K562 (cell line): ENCODE data around the gene SELPLG. TPM values are rescaled to one million over a fixed set of nuclear protein-coding genes. Genes with fewer than 3 reads are reported as not detected.
A peak's percentile ranks its signal among the peaks of the same experiment; 100 is the strongest.

Source experiments
- ATAC-seq: fragments of 200-7000 bp; cut with Tn5 transposase; 3 replicates; pipeline ENCODE4 v1.9.1; 2020; ENCODE audit warnings: moderate library complexity
- BruUV-seq: library from RNA; stranded (reverse); fragments of 400-500 nt; replicated peaks from 2 replicates; lab custom pipeline; 2021; lab: Mats Ljungman, UMichigan
- CTCF ChIA-PET: fragments of 300-600 bp; formaldehyde crosslinking; extraction: SDS; loops from one replicate; lab custom pipeline; 2021; ENCODE audit warnings: low intra/inter-chr PET ratio; lab: Yijun Ruan, JAX
- POLR2A ChIA-PET: fragments of 300-600, 350-650 bp; sonication (Branson Sonifier 250); formaldehyde crosslinking; extraction: SDS; loops from one replicate; lab custom pipeline; 2021; ENCODE audit warnings: antibody characterized with exemption, inconsistent platforms; lab: Yijun Ruan, JAX
- DNase-seq, 4 experiments: peaks; one replicate each; pipeline versions ENCODE4 v3.0.0 to v3.0.0-alpha.2; 2011 to 2018; ENCODE audit warnings: low spot score in 3 of 4, mixed read lengths in 3 of 4; ENCODE audit errors: extremely low read depth in 1 of 4
- FAIRE-seq: peaks from 2 replicates; lab custom pipeline; 2011; peaks lifted over from hg19 to GRCh38; lab: Jason Lieb, UNC
- H2AFZ ChIP-seq: 2 replicates; pipeline ENCODE4 v1.6.0; 2011; ENCODE audit warnings: low read depth, low read length, control low read depth, inconsistent platforms
- H3K27ac ChIP-seq: fragments of 200-600 bp; 3 replicates; pipeline ENCODE4 v1.8.0; 2011; ENCODE audit warnings: low read depth, mild to moderate bottlenecking, control low read depth, inconsistent platforms, low read length, moderate library complexity, mixed read lengths; ENCODE audit errors: extremely low read depth
- H3K27me3 ChIP-seq, 2 experiments: fragments of 300-600 bp in 1 of 2; 2 replicates in 1 of 2; 3 replicates in 1 of 2; pipeline versions ENCODE4 v1.6.0 to v1.8.0; 2011; ENCODE audit warnings: inconsistent platforms in 2 of 2, low read length in 2 of 2, mild to moderate bottlenecking in 1 of 2, mixed read lengths in 1 of 2, moderate library complexity in 1 of 2; ENCODE audit not compliant: control insufficient read depth in 2 of 2, insufficient read depth in 2 of 2
- H3K36me3 ChIP-seq: fragments of 300-600 bp; 3 replicates; pipeline ENCODE4 v1.8.0; 2011; ENCODE audit warnings: mild to moderate bottlenecking, low read length, inconsistent platforms; ENCODE audit not compliant: control insufficient read depth, insufficient read depth
- H3K4me1 ChIP-seq, 2 experiments: fragments of 200-600 bp in 1 of 2; replicated peaks in 1 of 2; 2 replicates in 1 of 2; 3 replicates in 1 of 2; pipeline versions ENCODE4 v1.5.1 to v1.8.0; 2011; ENCODE audit warnings: inconsistent platforms in 2 of 2, low read length in 2 of 2, mild to moderate bottlenecking in 1 of 2, mixed read lengths in 1 of 2, moderate library complexity in 1 of 2; ENCODE audit not compliant: control insufficient read depth in 2 of 2, insufficient read depth in 2 of 2
- H3K4me2 ChIP-seq: 2 replicates; pipeline ENCODE4 v1.6.1; 2011; ENCODE audit warnings: low read length, control low read depth, inconsistent platforms, mixed read lengths; ENCODE audit not compliant: insufficient read depth
- H3K4me3 ChIP-seq: fragments of 200-600 bp; sonication (generic), shearing (Covaris generic); 2 replicates; pipeline ENCODE4 v1.5.1; 2016; ENCODE audit warnings: control low read depth, inconsistent platforms
- H3K79me2 ChIP-seq: fragments of 200-600 bp; 3 replicates; pipeline ENCODE4 v1.8.0; 2011; ENCODE audit warnings: low read length, inconsistent platforms; ENCODE audit not compliant: control insufficient read depth, insufficient read depth
- H3K9ac ChIP-seq, 2 experiments: 2 replicates each; pipeline versions ENCODE4 v1.6.0 to v1.6.1; 2011; ENCODE audit warnings: low read depth in 2 of 2, low read length in 2 of 2, control low read depth in 1 of 2, inconsistent platforms in 1 of 2, mild to moderate bottlenecking in 1 of 2, mixed read lengths in 1 of 2; ENCODE audit not compliant: insufficient read depth in 1 of 2
- H3K9me1 ChIP-seq: one replicate; pipeline ENCODE4 v1.6.0; 2011; ENCODE audit warnings: inconsistent platforms, mild to moderate bottlenecking, low read length, moderate library complexity; ENCODE audit not compliant: control insufficient read depth, insufficient read depth
- H3K9me3 ChIP-seq: replicated peaks from 2 replicates; pipeline ENCODE4 v1.5.1; 2011; ENCODE audit warnings: low read depth, low read length, inconsistent platforms; ENCODE audit not compliant: control insufficient read depth, insufficient read depth
- H4K20me1 ChIP-seq: replicated peaks from 2 replicates; pipeline ENCODE4 v1.6.1; 2011; ENCODE audit warnings: low read length, inconsistent platforms, mixed read lengths; ENCODE audit not compliant: control insufficient read depth, insufficient read depth
- MAFF ChIP-seq: IDR thresholded peaks from 2 replicates; pipeline ENCODE4 v1.6.1; 2012; ENCODE audit warnings: low read length, improper control_type of control experiment
- MTA2 ChIP-seq: fragments of 450-650 bp; IDR thresholded peaks from 2 replicates; pipeline ENCODE4 v1.6.1; 2016; ENCODE audit warnings: low read depth
- NR2C1 ChIP-seq, 2 experiments: fragments of 450-650 bp; IDR thresholded peaks; 2 replicates each; pipeline ENCODE4 v1.6.1; 2017; ENCODE audit warnings: mild to moderate bottlenecking in 2 of 2, antibody characterized with exemption in 1 of 2, inconsistent platforms in 1 of 2, missing compliant biosample characterization in 1 of 2, missing genetic modification characterization in 1 of 2
- PRPF4 ChIP-seq: fragments of 200-400 bp; formaldehyde crosslinking; IDR thresholded peaks from one replicate; pipeline ENCODE4 v1.6.1; 2017; ENCODE audit warnings: low read length, low read depth, mild to moderate bottlenecking; ENCODE audit not compliant: insufficient read depth, poor library complexity, severe bottlenecking
- TAF7 ChIP-seq: fragments of 450-650 bp; IDR thresholded peaks from 2 replicates; pipeline ENCODE4 v1.6.1; 2016; ENCODE audit warnings: missing genetic modification characterization, missing compliant biosample characterization
- ZNF121 ChIP-seq: sonication (generic); formaldehyde crosslinking; conservative IDR thresholded peaks from 2 replicates; pipeline ENCODE4 v1.8.0; 2022; ENCODE audit warnings: missing genetic modification reagents
- ZNF316 ChIP-seq: fragments of 450-650 bp; IDR thresholded peaks from 2 replicates; pipeline ENCODE4 v1.6.1; 2016
- WGBS: fragments of 100-300 bp; shearing (Covaris generic); methylation state at CpG from one replicate; pipeline ENCODE4 v1.1.6; 2016; ENCODE audit warnings: low coverage, mixed read lengths; ENCODE audit not compliant: insufficient coverage; ENCODE audit errors: missing lambda C conversion rate; 5-methylcytosine and 5-hydroxymethylcytosine counted together
- in situ Hi-C: fragments of 300-500 bp; cut with MboI; formaldehyde crosslinking; loops from 4 replicates; pipeline ENCODE4 v1.15.0; 2018; ENCODE audit warnings: inconsistent platforms, mixed read lengths
- intact Hi-C: fragments of 100-400 bp; cut with micrococcal nuclease; formaldehyde crosslinking; loops from 2 replicates; pipeline ENCODE4 v1.14.2; 2022
- polyA plus RNA-seq, 8 experiments: library from polyadenylated mRNA; depleted of rRNA in 4 of 8; stranded (reverse) in 5 of 8; unstranded in 3 of 8; fragments of >200 nt; fragmentation: Nextera tagmentation in 2 of 8; fragmentation: Illumina TruSeq in 1 of 8; extraction: Ambion mirVana in 2 of 8; extraction: Trizol in 1 of 8; gene quantifications; 2 replicates each; pipeline versions ENCODE4 v1.2.1 to v1.2.3, GENCODE V29; 2011 to 2014; ENCODE audit warnings: inconsistent platforms in 1 of 8, missing spikeins in 1 of 8
- total RNA-seq, 7 experiments: library from RNA; depleted of rRNA in 6 of 7; stranded (reverse); fragments of >200 nt in 6 of 7; fragmentation: Illumina TruSeq in 2 of 7; extraction: Trizol in 2 of 7; gene quantifications; 2 replicates each; pipeline versions ENCODE4 v1.2.1 to v1.2.3, GENCODE V29; 2011 to 2021; ENCODE audit warnings: low replicate concordance in 1 of 7
- TF ChIP-seq, protein P1 (sequence below): fragments of 250-450 bp; sonication (Bioruptor Pico); IDR thresholded peaks from 2 replicates; pipeline ENCODE4 v1.4.0; 2020; ENCODE audit warnings: mild to moderate bottlenecking
- TF ChIP-seq, protein P2 (sequence below): sonication (generic); formaldehyde crosslinking; IDR thresholded peaks from 2 replicates; pipeline ENCODE4 v1.8.1; 2022; ENCODE audit warnings: missing genetic modification reagents
- TF ChIP-seq, protein P3 (sequence below): sonication (generic); formaldehyde crosslinking; IDR thresholded peaks from 2 replicates; pipeline ENCODE4 v1.8.0; 2022; ENCODE audit warnings: mild to moderate bottlenecking, missing genetic modification reagents

SELPLG gene
- total and polyA plus RNA-seq, 9 of the 15 experiments (the other 6 are each of a cell fraction or from before 2014, with no cell fraction given), result 0.22 to 10.2 (median 1.7) TPM

DNA sequence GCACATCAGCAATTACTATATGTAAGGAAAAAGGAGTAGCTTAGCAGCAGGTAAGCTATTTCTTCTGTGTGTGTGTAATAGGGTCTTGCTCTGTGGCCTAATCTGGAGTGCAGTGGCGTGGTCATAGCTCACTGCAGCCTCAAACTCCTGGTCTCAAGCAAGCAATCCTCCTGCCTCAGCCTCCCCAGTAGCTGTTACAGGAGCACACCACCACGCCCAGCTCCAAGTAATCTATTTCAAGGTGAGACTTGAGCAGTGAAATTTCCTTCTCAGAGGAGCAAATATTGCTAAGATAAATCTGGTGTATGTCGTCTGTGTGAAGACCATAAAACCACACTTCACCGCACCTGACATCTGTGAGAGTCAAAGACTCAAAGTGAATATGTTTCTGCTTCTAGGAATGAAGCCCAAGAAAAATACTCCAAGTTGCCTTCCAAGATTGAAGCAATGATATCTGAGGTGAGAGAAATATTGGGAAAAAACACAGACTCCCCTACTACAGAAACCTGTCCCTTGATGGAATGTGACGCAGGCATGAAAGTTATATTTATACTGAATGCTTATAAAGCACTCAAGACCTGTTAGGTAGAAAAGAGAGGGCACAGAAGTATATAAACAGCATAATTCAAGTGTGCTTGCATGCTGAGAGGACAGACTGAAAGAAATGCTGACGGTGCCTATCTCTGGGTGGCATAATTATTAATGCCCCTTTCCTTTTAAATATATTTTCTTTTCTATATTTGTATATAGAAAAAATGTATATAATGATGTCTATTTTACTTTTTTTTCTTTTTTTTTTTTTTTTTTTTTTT, 2.5 kb upstream of the SELPLG start:
- ATAC-seq (no peak), DNase-seq (no peak), FAIRE-seq (no peak)
- Histone ChIP-seq H3K27ac (peak overlapping the region; percentile 29; the same call in 1 of the 3 replicates), H3K4me1 (peaks cover 50 to 51% of the 10 kb centered on the region in 2 experiments), H3K9me1 (no peaks in the 10 kb centered on the region), H3K79me2 (peaks cover 22% of the 10 kb centered on the region), H3K4me3 (no peak overlapping the region), H3K9ac (peak overlapping the region in 1 of 2 experiments; percentile 41; a peak in 1 of 4 replicates), H3K27me3 (no peaks in the 10 kb centered on the region), H3K36me3 (peaks cover 29% of the 10 kb centered on the region; the same call in 2 of the 3 replicates), H2AFZ (no peak overlapping the region), H3K9me3 (no peaks in the 10 kb centered on the region), H3K4me2 (no peak overlapping the region), H4K20me1 (no peaks in the 10 kb centered on the region)
- TF ChIP-seq, protein P1, sequence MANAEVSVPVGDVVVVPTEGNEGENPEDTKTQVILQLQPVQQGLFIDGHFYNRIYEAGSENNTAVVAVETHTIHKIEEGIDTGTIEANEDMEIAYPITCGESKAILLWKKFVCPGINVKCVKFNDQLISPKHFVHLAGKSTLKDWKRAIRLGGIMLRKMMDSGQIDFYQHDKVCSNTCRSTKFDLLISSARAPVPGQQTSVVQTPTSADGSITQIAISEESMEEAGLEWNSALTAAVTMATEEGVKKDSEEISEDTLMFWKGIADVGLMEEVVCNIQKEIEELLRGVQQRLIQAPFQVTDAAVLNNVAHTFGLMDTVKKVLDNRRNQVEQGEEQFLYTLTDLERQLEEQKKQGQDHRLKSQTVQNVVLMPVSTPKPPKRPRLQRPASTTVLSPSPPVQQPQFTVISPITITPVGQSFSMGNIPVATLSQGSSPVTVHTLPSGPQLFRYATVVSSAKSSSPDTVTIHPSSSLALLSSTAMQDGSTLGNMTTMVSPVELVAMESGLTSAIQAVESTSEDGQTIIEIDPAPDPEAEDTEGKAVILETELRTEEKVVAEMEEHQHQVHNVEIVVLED (CRISPR knock-in tag), result no peak
- TF ChIP-seq, protein P2, sequence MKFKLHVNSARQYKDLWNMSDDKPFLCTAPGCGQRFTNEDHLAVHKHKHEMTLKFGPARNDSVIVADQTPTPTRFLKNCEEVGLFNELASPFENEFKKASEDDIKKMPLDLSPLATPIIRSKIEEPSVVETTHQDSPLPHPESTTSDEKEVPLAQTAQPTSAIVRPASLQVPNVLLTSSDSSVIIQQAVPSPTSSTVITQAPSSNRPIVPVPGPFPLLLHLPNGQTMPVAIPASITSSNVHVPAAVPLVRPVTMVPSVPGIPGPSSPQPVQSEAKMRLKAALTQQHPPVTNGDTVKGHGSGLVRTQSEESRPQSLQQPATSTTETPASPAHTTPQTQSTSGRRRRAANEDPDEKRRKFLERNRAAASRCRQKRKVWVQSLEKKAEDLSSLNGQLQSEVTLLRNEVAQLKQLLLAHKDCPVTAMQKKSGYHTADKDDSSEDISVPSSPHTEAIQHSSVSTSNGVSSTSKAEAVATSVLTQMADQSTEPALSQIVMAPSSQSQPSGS, result no peak
- no peak for TF ChIP-seq NR2C1 (IDR thresholded peaks at IDR 0.05)
- TF ChIP-seq NR2C1 (tag; IDR thresholded peaks at IDR 0.05), result no peak
- TF ChIP-seq MTA2, result no peak
- TF ChIP-seq PRPF4, result no peak
- TF ChIP-seq MAFF, result 0 out of 2 replicates have a peak, but pooled peaks have one; percentile 18
- no peak for TF ChIP-seq TAF7
- peak; percentile 39; the same call in 1 of the 2 replicates for TF ChIP-seq ZNF316
- peak; percentile 92 for TF ChIP-seq ZNF121 (CRISPR knock-in tag)
- TF ChIP-seq, protein P3, sequence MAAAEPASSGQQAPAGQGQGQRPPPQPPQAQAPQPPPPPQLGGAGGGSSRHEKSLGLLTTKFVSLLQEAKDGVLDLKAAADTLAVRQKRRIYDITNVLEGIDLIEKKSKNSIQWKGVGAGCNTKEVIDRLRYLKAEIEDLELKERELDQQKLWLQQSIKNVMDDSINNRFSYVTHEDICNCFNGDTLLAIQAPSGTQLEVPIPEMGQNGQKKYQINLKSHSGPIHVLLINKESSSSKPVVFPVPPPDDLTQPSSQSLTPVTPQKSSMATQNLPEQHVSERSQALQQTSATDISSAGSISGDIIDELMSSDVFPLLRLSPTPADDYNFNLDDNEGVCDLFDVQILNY (CRISPR knock-in tag), result 0 out of 2 replicates have a peak, but pooled peaks have one; percentile 22
- POLR2A ChIA-PET, result interaction anchor here (0.6 to 2.0 kb wide), 5 partner anchors 10 to 202 kb away, joined by 3 to 12 read pairs (median 3); no protein-coding TSS in a partner anchor
- CTCF ChIA-PET, result no interaction called here
- intact Hi-C loops, result no loop called here
- no TSS peak for BruUV-seq
- 73% methylated on average over 6 of the region's 6 CpGs for WGBS
- in situ Hi-C loops, result no loop called here
